ENCODE results near the gene NAGPA. TPM values are rescaled to one million over a fixed set of nuclear protein-coding genes. Genes with fewer than 3 reads are reported as not detected.

Gene NAGPA, protein sequence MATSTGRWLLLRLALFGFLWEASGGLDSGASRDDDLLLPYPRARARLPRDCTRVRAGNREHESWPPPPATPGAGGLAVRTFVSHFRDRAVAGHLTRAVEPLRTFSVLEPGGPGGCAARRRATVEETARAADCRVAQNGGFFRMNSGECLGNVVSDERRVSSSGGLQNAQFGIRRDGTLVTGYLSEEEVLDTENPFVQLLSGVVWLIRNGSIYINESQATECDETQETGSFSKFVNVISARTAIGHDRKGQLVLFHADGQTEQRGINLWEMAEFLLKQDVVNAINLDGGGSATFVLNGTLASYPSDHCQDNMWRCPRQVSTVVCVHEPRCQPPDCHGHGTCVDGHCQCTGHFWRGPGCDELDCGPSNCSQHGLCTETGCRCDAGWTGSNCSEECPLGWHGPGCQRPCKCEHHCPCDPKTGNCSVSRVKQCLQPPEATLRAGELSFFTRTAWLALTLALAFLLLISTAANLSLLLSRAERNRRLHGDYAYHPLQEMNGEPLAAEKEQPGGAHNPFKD
- 15.5 and 16.5 TPM in 2 replicates for polyA plus RNA-seq (2012; rRNA removed)
- 6.7 and 12.7 TPM in 2 replicates for polyA plus RNA-seq (2012; cell fraction: cytosol; rRNA removed)
- 37.6 and 45.0 TPM in 2 replicates for polyA plus RNA-seq (2012; cell fraction: nucleus; rRNA removed)

DNA sequence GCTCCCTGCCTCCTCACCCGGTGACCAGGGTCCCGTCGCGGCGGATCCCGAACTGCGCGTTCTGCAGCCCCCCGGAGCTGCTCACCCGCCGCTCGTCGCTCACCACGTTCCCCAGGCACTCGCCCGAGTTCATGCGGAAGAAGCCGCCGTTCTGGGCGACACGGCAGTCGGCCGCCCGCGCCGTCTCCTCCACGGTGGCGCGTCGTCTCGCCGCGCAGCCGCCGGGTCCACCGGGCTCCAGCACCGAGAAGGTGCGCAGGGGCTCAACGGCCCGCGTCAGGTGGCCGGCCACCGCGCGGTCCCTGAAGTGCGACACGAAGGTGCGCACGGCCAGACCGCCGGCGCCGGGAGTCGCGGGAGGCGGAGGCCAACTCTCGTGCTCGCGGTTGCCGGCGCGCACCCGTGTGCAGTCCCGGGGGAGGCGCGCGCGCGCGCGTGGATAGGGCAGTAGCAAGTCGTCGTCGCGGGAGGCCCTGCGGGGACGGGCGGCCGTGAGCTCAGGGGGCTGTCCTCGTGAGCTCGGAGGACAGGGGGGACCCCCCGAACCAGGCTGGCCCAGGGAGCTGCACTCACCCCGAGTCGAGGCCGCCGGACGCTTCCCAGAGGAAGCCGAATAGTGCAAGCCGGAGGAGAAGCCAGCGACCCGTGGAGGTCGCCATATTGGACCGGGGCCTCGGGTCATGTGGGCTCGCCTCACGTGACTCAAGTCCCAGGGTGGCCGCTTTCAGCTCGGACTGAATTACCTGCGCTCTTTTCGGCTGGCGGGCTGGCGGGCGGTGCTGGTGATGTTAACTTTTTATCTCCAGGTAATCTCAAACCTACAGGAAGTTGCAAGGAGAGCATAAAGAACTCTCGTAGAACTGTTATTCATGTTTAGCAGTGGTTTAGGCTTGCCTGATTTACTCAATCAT is at the start of gene NAGPA:
Gene NAGPA, minus strand, starts transcription at position 680 of the 911 bp plus-strand sequence. Its CDS starts 21 bp downstream, at position 659.
- no peaks in the 10 kb centered on the region for H3K9me3 ChIP-seq
- POLR2A ChIA-PET: interaction anchor here (0.7 kb wide), 1 partner anchor 15 kb away, joined by 3 read pairs; no protein-coding TSS in a partner anchor
- under 1% methylated on average over 22 of the region's 104 CpGs for WGBS (ENCODE audit: low lambda C conversion rate)
- TF ChIP-seq POLR2AphosphoS5 (IDR thresholded peaks at IDR 0.05; ENCODE audit: low read depth, low read length) (peak; percentile 65; the same call in 1 of the 2 replicates), ELF1 (IDR thresholded peaks at IDR 0.05) (0 out of 2 replicates have a peak, but pooled peaks have one; percentile 23), TCF12 (IDR thresholded peaks at IDR 0.05) (no peak), GABPA (IDR thresholded peaks at IDR 0.05; ENCODE audit: low read depth) (peak; percentile 43), EP300 (IDR thresholded peaks at IDR 0.05; ENCODE audit: borderline replicate concordance in 1 of 2, low read depth in 1 of 2, low read length in 1 of 2) (peak in 1 of 2 experiments; percentile 60; a peak in 1 of 4 replicates), FOXJ3 (CRISPR knock-in tag; IDR thresholded peaks at IDR 0.05) (no peak), JUND (IDR thresholded peaks at IDR 0.05) (no peak), YY1 (IDR thresholded peaks at IDR 0.05; ENCODE audit: low read depth) (peak; percentile 99), TAF1 (IDR thresholded peaks at IDR 0.05; ENCODE audit: borderline replicate concordance, low read depth, low read length) (peak; percentile 88), NRF1 (IDR thresholded peaks at IDR 0.05; ENCODE audit: low read depth, low read length) (no peak), SIN3A (IDR thresholded peaks at IDR 0.05; ENCODE audit: borderline replicate concordance, low read depth, low read length) (peak; percentile 81; the same call in 1 of the 2 replicates), RXRA (IDR thresholded peaks at IDR 0.05; ENCODE audit: borderline replicate concordance, low read depth) (no peak), TEAD4 (IDR thresholded peaks at IDR 0.05; ENCODE audit: borderline replicate concordance, insufficient read depth) (0 out of 2 replicates have a peak, but pooled peaks have one; percentile 15), FOXM1 (IDR thresholded peaks at IDR 0.05; ENCODE audit: low read depth) (no peak), MXI1 (IDR thresholded peaks at IDR 0.05; ENCODE audit: low read depth, low read length) (peak; percentile 74)
- TF ChIP-seq, protein P1, sequence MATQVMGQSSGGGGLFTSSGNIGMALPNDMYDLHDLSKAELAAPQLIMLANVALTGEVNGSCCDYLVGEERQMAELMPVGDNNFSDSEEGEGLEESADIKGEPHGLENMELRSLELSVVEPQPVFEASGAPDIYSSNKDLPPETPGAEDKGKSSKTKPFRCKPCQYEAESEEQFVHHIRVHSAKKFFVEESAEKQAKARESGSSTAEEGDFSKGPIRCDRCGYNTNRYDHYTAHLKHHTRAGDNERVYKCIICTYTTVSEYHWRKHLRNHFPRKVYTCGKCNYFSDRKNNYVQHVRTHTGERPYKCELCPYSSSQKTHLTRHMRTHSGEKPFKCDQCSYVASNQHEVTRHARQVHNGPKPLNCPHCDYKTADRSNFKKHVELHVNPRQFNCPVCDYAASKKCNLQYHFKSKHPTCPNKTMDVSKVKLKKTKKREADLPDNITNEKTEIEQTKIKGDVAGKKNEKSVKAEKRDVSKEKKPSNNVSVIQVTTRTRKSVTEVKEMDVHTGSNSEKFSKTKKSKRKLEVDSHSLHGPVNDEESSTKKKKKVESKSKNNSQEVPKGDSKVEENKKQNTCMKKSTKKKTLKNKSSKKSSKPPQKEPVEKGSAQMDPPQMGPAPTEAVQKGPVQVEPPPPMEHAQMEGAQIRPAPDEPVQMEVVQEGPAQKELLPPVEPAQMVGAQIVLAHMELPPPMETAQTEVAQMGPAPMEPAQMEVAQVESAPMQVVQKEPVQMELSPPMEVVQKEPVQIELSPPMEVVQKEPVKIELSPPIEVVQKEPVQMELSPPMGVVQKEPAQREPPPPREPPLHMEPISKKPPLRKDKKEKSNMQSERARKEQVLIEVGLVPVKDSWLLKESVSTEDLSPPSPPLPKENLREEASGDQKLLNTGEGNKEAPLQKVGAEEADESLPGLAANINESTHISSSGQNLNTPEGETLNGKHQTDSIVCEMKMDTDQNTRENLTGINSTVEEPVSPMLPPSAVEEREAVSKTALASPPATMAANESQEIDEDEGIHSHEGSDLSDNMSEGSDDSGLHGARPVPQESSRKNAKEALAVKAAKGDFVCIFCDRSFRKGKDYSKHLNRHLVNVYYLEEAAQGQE (IDR thresholded peaks at IDR 0.05; ENCODE audit: low read depth, low read length): peak; percentile 75; the same call in 1 of the 2 replicates
- TF ChIP-seq, protein P2, sequence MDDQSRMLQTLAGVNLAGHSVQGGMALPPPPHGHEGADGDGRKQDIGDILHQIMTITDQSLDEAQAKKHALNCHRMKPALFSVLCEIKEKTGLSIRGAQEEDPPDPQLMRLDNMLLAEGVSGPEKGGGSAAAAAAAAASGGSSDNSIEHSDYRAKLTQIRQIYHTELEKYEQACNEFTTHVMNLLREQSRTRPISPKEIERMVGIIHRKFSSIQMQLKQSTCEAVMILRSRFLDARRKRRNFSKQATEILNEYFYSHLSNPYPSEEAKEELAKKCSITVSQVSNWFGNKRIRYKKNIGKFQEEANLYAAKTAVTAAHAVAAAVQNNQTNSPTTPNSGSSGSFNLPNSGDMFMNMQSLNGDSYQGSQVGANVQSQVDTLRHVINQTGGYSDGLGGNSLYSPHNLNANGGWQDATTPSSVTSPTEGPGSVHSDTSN (IDR thresholded peaks at IDR 0.05): no peak
- TF ChIP-seq, protein P3, sequence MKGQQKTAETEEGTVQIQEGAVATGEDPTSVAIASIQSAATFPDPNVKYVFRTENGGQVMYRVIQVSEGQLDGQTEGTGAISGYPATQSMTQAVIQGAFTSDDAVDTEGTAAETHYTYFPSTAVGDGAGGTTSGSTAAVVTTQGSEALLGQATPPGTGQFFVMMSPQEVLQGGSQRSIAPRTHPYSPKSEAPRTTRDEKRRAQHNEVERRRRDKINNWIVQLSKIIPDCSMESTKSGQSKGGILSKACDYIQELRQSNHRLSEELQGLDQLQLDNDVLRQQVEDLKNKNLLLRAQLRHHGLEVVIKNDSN (IDR thresholded peaks at IDR 0.05; ENCODE audit: borderline replicate concordance, low read depth): peak; percentile 100
- TF ChIP-seq, protein P4, sequence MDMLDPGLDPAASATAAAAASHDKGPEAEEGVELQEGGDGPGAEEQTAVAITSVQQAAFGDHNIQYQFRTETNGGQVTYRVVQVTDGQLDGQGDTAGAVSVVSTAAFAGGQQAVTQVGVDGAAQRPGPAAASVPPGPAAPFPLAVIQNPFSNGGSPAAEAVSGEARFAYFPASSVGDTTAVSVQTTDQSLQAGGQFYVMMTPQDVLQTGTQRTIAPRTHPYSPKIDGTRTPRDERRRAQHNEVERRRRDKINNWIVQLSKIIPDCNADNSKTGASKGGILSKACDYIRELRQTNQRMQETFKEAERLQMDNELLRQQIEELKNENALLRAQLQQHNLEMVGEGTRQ (IDR thresholded peaks at IDR 0.05; ENCODE audit: borderline replicate concordance, low read depth, low read length): peak; percentile 99
- TF ChIP-seq, protein P5, sequence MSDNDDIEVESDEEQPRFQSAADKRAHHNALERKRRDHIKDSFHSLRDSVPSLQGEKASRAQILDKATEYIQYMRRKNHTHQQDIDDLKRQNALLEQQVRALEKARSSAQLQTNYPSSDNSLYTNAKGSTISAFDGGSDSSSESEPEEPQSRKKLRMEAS (IDR thresholded peaks at IDR 0.05; ENCODE audit: low read depth): peak; percentile 83

More for the DNA sequence above, at the start of gene NAGPA:
- CTCF ChIA-PET: interaction anchor here (0.9 to 1.5 kb wide), 3 partner anchors 9 to 23 kb away, joined by 3 to 4 read pairs (median 3); no protein-coding TSS in a partner anchor
- H3K4me3 ChIP-seq (ENCODE audit: low read depth in 2 of 2, low read length in 1 of 2): peak within 1 kb of the TSS; percentile 73 to 74
- H3K9me2 ChIP-seq: no peaks in the 10 kb centered on the region
- no peaks in the 10 kb centered on the region for H3K27me3 ChIP-seq (ENCODE audit: insufficient read depth)
- peak within 1 kb of the TSS; percentile 100 for H2AFZ ChIP-seq (ENCODE audit: low read depth)
- H3K36me3 ChIP-seq (replicated peaks in 1 of 2; ENCODE audit: control insufficient read depth in 1 of 2, insufficient read depth in 2 of 2, low read length in 1 of 2): peaks cover 0 to 2% of the 10 kb centered on the region in 2 experiments
- peak within 1 kb of the TSS; percentile 34 to 60; a peak in 3 of 4 replicates for H3K27ac ChIP-seq (ENCODE audit: low read depth in 2 of 2, low read length in 1 of 2)
- peak; percentile 94 for DNase-seq
- H3K4me2 ChIP-seq: peak within 1 kb of the TSS; percentile 86
- peak within 1 kb of the TSS; percentile 75 for H3K9ac ChIP-seq
- no peaks in the 10 kb centered on the region for H3F3A ChIP-seq (replicated peaks; ENCODE audit: insufficient read depth)
- no peaks in the 10 kb centered on the region for H3K79me2 ChIP-seq (ENCODE audit: insufficient read depth)
- H3K4me1 ChIP-seq (ENCODE audit: control insufficient read depth in 1 of 2, insufficient read depth in 2 of 2, low read depth in 1 of 2, low read length in 1 of 2): peaks cover 0 to 12% of the 10 kb centered on the region in 2 experiments; a peak in 2 of 4 replicates
- H4K20me1 ChIP-seq (ENCODE audit: insufficient read depth): no peaks in the 10 kb centered on the region

All from SK-N-SH (cell line).